Measurements from ENCODE around the gene RAI14.

DNA sequence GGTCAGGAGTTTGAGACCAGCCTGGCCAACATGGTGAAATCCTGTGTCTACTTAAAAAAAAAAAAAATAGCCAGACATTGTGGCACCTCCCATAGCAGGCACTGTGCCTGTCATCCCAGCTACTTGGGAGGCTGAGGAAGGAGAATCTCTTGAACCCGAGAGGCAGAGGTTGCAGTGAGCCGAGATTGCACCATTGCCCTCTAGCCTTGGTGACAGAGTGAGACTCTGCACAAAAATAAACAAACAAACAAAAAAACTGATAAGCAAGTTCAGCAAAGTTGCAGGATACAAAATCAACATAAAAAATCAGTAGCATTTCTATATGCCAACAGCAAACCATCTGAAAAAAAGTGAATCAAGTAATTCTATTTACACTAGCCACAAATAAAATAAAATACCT is 118.0 kb downstream of the RAI14 start:
- TF ChIP-seq, protein P1, sequence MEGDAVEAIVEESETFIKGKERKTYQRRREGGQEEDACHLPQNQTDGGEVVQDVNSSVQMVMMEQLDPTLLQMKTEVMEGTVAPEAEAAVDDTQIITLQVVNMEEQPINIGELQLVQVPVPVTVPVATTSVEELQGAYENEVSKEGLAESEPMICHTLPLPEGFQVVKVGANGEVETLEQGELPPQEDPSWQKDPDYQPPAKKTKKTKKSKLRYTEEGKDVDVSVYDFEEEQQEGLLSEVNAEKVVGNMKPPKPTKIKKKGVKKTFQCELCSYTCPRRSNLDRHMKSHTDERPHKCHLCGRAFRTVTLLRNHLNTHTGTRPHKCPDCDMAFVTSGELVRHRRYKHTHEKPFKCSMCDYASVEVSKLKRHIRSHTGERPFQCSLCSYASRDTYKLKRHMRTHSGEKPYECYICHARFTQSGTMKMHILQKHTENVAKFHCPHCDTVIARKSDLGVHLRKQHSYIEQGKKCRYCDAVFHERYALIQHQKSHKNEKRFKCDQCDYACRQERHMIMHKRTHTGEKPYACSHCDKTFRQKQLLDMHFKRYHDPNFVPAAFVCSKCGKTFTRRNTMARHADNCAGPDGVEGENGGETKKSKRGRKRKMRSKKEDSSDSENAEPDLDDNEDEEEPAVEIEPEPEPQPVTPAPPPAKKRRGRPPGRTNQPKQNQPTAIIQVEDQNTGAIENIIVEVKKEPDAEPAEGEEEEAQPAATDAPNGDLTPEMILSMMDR (IDR thresholded peaks at IDR 0.05; ENCODE audit: poor library complexity): no peak
- TF ChIP-seq EZH2 (IDR thresholded peaks at IDR 0.05; ENCODE audit: borderline replicate concordance): no peak
- TF ChIP-seq EZH2phosphoT487 (IDR thresholded peaks at IDR 0.05; ENCODE audit: low read depth, severe bottlenecking, unreplicated experiment): no peak
